Lower lobe of right lung (tissue), 2 donors: ENCODE data around the gene CTTN. TPM values are rescaled to one million over a fixed set of nuclear protein-coding genes. Genes with fewer than 3 reads are reported as not detected.

ENCODE experiments used
- ATAC-seq, 2 donors: fragments of 200-7000 bp; cut with Tn5 transposase; one replicate each; pipeline ENCODE4 v1.9.1; 2020 to 2022; ENCODE audit warnings: mild to moderate bottlenecking in 2 of 2, moderate library complexity in 2 of 2
- DNase-seq: peaks from one replicate; pipeline ENCODE4 v3.0.0-alpha.2; 2020
- H3K27ac ChIP-seq: fragments of 200-600 bp; one replicate; pipeline ENCODE4 v1.8.0; 2022
- H3K27me3 ChIP-seq: fragments of 200-600 bp; one replicate; pipeline ENCODE4 v1.8.0; 2022; ENCODE audit warnings: low read depth
- H3K36me3 ChIP-seq: fragments of 200-600 bp; one replicate; pipeline ENCODE4 v1.8.0; 2022; ENCODE audit warnings: mild to moderate bottlenecking
- H3K4me1 ChIP-seq: fragments of 200-600 bp; one replicate; pipeline ENCODE4 v1.8.0; 2022
- H3K4me3 ChIP-seq: fragments of 200-600 bp; one replicate; pipeline ENCODE4 v1.8.0; 2022; ENCODE audit warnings: mild to moderate bottlenecking
- H3K9me3 ChIP-seq: fragments of 200-600 bp; one replicate; pipeline ENCODE4 v1.8.0; 2022
- intact Hi-C: fragments of 100-400 bp; cut with DNase I; formaldehyde crosslinking; loops from one replicate; pipeline ENCODE4 v1.11.0; 2022
- total RNA-seq: library from RNA; stranded (reverse); fragmentation: NEBNext Ultra II Directional; extraction: Animal tissue kit (Norgen Biotek cat#: 25700); gene quantifications from one replicate; pipeline ENCODE4 v1.2.1, GENCODE V29; 2021
- TF ChIP-seq, protein P1 (sequence below): fragments of 200-600 bp; IDR thresholded peaks from one replicate; pipeline ENCODE4 v1.8.0; 2022; ENCODE audit warnings: antibody characterized with exemption, mild to moderate bottlenecking
- donor health status: DM: no; HTN: yes; CAD: no; lungs with severe emphysema.

CTTN gene
- total RNA-seq, 1 donor from 2014 or later = 145 TPM

- intact Hi-C loops = no loop called here
- Histone ChIP-seq H3K27me3 (no peaks in the 10 kb centered on the region), H3K4me1 (no peaks in the 10 kb centered on the region), H3K4me3 (no peak overlapping the region), H3K9me3 (no peaks in the 10 kb centered on the region), H3K27ac (no peak overlapping the region), H3K36me3 (peaks cover 54% of the 10 kb centered on the region)
- DNase-seq = no peak
- no peak for ATAC-seq
- TF ChIP-seq, protein P1, sequence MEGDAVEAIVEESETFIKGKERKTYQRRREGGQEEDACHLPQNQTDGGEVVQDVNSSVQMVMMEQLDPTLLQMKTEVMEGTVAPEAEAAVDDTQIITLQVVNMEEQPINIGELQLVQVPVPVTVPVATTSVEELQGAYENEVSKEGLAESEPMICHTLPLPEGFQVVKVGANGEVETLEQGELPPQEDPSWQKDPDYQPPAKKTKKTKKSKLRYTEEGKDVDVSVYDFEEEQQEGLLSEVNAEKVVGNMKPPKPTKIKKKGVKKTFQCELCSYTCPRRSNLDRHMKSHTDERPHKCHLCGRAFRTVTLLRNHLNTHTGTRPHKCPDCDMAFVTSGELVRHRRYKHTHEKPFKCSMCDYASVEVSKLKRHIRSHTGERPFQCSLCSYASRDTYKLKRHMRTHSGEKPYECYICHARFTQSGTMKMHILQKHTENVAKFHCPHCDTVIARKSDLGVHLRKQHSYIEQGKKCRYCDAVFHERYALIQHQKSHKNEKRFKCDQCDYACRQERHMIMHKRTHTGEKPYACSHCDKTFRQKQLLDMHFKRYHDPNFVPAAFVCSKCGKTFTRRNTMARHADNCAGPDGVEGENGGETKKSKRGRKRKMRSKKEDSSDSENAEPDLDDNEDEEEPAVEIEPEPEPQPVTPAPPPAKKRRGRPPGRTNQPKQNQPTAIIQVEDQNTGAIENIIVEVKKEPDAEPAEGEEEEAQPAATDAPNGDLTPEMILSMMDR = no peak
Measured at GRCh38 chr11:70436501-70436860, 38.2 kb downstream of the CTTN start.

DNA sequence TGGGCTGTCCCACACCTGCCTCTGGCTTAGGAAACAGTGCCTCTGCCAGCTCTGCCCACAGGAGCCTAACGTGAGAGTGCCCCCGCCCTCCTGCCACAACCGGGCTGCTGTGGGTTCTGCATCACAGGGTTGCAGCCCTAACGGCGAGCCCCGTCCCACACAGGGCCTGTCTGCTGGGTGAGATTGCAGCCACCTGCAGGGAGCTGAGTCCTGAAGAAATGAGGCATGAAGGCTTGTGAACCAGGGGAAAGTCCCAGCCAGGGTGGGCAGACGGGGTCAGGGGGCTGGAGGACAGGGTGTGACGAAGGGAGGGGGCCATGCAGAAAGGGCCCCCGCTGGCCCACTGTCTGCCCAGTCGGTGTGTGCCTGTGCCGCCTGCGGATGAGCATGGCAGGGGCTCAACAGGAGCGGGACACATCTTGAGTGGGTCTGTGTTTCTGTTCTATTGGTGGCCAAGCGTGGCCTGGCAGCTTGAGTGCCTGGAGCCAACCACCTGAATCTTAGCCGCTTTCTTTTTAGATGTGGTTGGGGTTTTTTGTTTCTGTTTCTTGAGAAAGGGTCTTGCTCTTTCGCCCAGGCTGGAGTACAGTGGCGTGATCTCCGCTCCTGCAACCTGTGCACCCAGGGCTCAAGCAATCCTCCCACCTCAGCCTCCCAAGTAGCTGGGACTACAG lies 38.9 kb downstream of the CTTN start:
- H3K4me1 ChIP-seq = no peaks in the 10 kb centered on the region
- ATAC-seq = no peak
- H3K27me3 ChIP-seq = no peaks in the 10 kb centered on the region
- no peak overlapping the region for H3K27ac ChIP-seq
- TF ChIP-seq, protein P1 = no peak
- peaks cover 46% of the 10 kb centered on the region for H3K36me3 ChIP-seq
- H3K4me3 ChIP-seq = no peak overlapping the region
- H3K9me3 ChIP-seq = no peaks in the 10 kb centered on the region
- DNase-seq = no peak
- intact Hi-C loops = no loop called here

DNA sequence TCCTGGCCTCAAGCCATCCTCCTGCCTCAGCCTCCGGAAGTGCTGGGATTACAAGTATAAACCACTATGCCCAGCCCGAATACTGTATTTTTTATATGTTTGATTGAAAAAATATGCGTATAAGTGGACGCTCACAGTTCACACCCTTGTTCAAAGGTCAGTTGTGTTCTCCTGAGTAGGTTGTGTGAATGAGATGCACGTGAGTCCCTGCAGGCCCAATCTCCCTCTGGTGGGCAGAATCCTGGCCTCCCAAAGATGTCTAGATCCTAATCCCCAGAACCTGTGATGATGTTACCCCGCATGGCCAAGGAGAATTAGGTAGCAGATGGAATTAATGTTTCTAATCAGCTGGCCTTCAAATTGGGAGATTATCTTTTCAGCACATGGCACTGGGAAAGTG lies 41.9 kb downstream of the CTTN start:
- no peaks in the 10 kb centered on the region for H3K27me3 ChIP-seq
- H3K27ac ChIP-seq = no peak overlapping the region
- intact Hi-C loops = no loop called here
- H3K9me3 ChIP-seq = no peaks in the 10 kb centered on the region
- TF ChIP-seq, protein P1 = no peak
- H3K4me3 ChIP-seq = no peak overlapping the region
- ATAC-seq = no peak
- no peaks in the 10 kb centered on the region for H3K4me1 ChIP-seq
- peaks cover 16% of the 10 kb centered on the region for H3K36me3 ChIP-seq
- DNase-seq = no peak

DNA sequence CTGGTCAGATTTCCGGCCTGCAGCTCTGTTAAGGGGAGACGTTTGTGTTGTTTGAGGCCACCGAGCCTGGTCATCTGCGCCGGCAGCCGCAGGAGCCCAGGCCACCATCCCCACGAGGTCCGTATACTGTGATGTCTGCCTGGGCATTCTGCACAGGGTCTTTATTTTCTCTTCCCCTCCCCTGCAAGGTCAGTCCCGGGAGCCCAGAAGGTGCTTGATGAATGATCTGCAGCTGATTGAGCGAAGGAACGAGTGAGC lies 45.4 kb downstream of the CTTN start:
- TF ChIP-seq, protein P1 = no peak
- intact Hi-C loops = no loop called here
- H3K4me3 ChIP-seq = no peak overlapping the region
- ATAC-seq (no peak), DNase-seq (no peak)
- H3K9me3 ChIP-seq = peaks cover 5% of the 10 kb centered on the region
- peaks cover 5% of the 10 kb centered on the region for H3K27me3 ChIP-seq
- no peaks in the 10 kb centered on the region for H3K36me3 ChIP-seq
- H3K4me1 ChIP-seq = no peaks in the 10 kb centered on the region
- H3K27ac ChIP-seq = no peak overlapping the region

DNA sequence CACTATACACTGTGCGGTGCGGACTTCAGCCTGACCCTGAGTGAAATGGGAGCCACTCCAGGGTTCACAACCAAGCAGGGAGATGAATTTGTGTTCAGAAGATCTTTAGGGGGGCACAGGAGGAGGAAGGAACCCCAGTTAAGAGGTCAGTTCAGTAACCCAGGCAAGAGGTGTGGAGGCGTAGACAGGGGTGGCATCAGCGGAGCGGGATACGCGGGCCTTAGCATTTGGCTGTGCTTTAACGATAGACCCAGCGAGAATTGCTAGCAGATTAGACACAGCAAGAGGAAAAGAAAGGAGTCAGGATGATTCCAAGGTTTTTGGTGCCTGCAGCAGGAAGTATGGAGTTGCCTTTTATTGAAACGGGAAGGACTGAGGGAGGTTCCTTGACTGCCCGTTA lies 46.8 kb downstream of the CTTN start:
- ATAC-seq = no peak
- no peaks in the 10 kb centered on the region for H3K4me1 ChIP-seq
- no peaks in the 10 kb centered on the region for H3K36me3 ChIP-seq
- no peak overlapping the region for H3K27ac ChIP-seq
- TF ChIP-seq, protein P1 = no peak
- H3K9me3 ChIP-seq = peaks cover 17% of the 10 kb centered on the region
- no peak for DNase-seq
- intact Hi-C loops = no loop called here
- peaks cover 5% of the 10 kb centered on the region for H3K27me3 ChIP-seq
- no peak overlapping the region for H3K4me3 ChIP-seq

DNA sequence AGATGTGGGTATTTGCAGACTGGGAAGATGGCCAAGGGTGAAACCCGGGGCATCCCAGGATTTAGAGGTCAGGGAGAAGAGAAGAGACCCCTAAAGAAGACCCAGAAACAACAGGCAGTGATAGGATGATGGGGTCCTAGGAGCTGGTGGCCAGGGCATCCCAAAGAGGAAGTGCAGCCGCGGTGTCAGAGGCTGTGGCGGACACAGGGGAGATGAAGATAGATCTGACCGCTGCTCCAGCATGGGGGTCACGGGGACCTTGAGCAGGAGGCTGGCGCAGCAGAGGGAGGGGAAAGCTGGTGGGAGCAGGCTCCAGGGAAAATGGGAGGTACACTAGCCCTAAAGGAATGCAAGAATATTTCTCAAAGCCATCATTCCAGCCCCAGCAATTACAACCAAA lies 47.3 kb downstream of the CTTN start:
- Histone ChIP-seq H3K27ac (no peak overlapping the region), H3K4me1 (no peaks in the 10 kb centered on the region), H3K27me3 (peaks cover 5% of the 10 kb centered on the region), H3K36me3 (no peaks in the 10 kb centered on the region), H3K9me3 (peaks cover 21% of the 10 kb centered on the region), H3K4me3 (no peak overlapping the region)
- no peak for DNase-seq
- intact Hi-C loops = no loop called here
- ATAC-seq = no peak
- TF ChIP-seq, protein P1 = no peak
